ENCODE data around the gene CD109. TPM values are rescaled to one million over a fixed set of nuclear protein-coding genes. Genes with fewer than 3 reads are reported as not detected.

The CD109 gene
- total RNA-seq, 1 donor from 2014 or later: 27.1 TPM

- intact Hi-C loops (cut with micrococcal nuclease): loop anchor here (1.0 to 5.0 kb wide), 4 partner anchors 117 to 1473 kb away; no protein-coding TSS in a partner anchor
These were observed 42.5 kb downstream of the CD109 start for GRCh38 chr6:73738367-73739028.

GRCh38 chr6:73739096-73739495, 43.1 kb downstream of the CD109 start:
- Mint-ChIP-seq H3K27me3 (ENCODE audit: insufficient read depth) (no peaks in the 10 kb centered on the region), H3K9me3 (no peaks in the 10 kb centered on the region), H3K4me1 (ENCODE audit: low read depth) (peaks cover 13% of the 10 kb centered on the region), H3K36me3 (ENCODE audit: low read depth) (peaks cover 17% of the 10 kb centered on the region), H3K4me3 (no peak overlapping the region), H3K27ac (no peak overlapping the region)
- DNase-seq (ENCODE audit: low spot score): no peak
- intact Hi-C loops (cut with micrococcal nuclease): loop anchor here (1.0 to 5.0 kb wide), 4 partner anchors 116 to 1472 kb away; no protein-coding TSS in a partner anchor

More at GRCh38 chr6:73738367-73739028, 42.5 kb downstream of the CD109 start:
- no peak overlapping the region for H3K4me3 Mint-ChIP-seq
- H3K27ac Mint-ChIP-seq: no peak overlapping the region
- peaks cover 18% of the 10 kb centered on the region for H3K4me1 Mint-ChIP-seq (ENCODE audit: low read depth)
- no peaks in the 10 kb centered on the region for H3K9me3 Mint-ChIP-seq
- H3K36me3 Mint-ChIP-seq (ENCODE audit: low read depth): peaks cover 21% of the 10 kb centered on the region
- no peak for DNase-seq (ENCODE audit: low spot score)
- no peaks in the 10 kb centered on the region for H3K27me3 Mint-ChIP-seq (ENCODE audit: insufficient read depth)

GRCh38 chr6:73742433-73742832, 46.4 kb downstream of the CD109 start:
- no peaks in the 10 kb centered on the region for H3K27me3 Mint-ChIP-seq (ENCODE audit: insufficient read depth)

GRCh38 chr6:73743081-73743480, 47.1 kb downstream of the CD109 start:
- no peaks in the 10 kb centered on the region for H3K9me3 Mint-ChIP-seq
- no peak overlapping the region for H3K4me3 Mint-ChIP-seq
- no peak for DNase-seq (ENCODE audit: low spot score)
- H3K27ac Mint-ChIP-seq: no peak overlapping the region
- peaks cover 10% of the 10 kb centered on the region for H3K36me3 Mint-ChIP-seq (ENCODE audit: low read depth)
- no peaks in the 10 kb centered on the region for H3K27me3 Mint-ChIP-seq (ENCODE audit: insufficient read depth)
- intact Hi-C loops (cut with micrococcal nuclease): no loop called here
- H3K4me1 Mint-ChIP-seq (ENCODE audit: low read depth): peaks cover 5% of the 10 kb centered on the region

More at GRCh38 chr6:73742433-73742832, 46.4 kb downstream of the CD109 start:
- Mint-ChIP-seq H3K27ac (no peak overlapping the region), H3K4me1 (ENCODE audit: low read depth) (peaks cover 5% of the 10 kb centered on the region), H3K36me3 (ENCODE audit: low read depth) (peaks cover 10% of the 10 kb centered on the region), H3K4me3 (no peak overlapping the region), H3K9me3 (no peaks in the 10 kb centered on the region)
- no peak for DNase-seq (ENCODE audit: low spot score)
- intact Hi-C loops (cut with micrococcal nuclease): no loop called here

- Mint-ChIP-seq H3K4me1 (ENCODE audit: low read depth) (peaks cover 5% of the 10 kb centered on the region), H3K36me3 (ENCODE audit: low read depth) (peaks cover 10% of the 10 kb centered on the region), H3K27ac (no peak overlapping the region), H3K4me3 (no peak overlapping the region), H3K9me3 (no peaks in the 10 kb centered on the region), H3K27me3 (ENCODE audit: insufficient read depth) (no peaks in the 10 kb centered on the region)
- intact Hi-C loops (cut with micrococcal nuclease): no loop called here
- DNase-seq (ENCODE audit: low spot score): no peak
These were observed 47.6 kb downstream of the CD109 start for GRCh38 chr6:73743556-73743955.

GRCh38 chr6:73746787-73747186, 50.8 kb downstream of the CD109 start:
- no peak for DNase-seq (ENCODE audit: low spot score)
- intact Hi-C loops (cut with micrococcal nuclease): loop anchor here (1.0 to 5.0 kb wide), 2 partner anchors 13 to 41 kb away; no protein-coding TSS in a partner anchor
- Mint-ChIP-seq H3K27ac (no peak overlapping the region), H3K9me3 (no peaks in the 10 kb centered on the region), H3K4me3 (no peak overlapping the region), H3K36me3 (ENCODE audit: low read depth) (peaks cover 3% of the 10 kb centered on the region), H3K4me1 (ENCODE audit: low read depth) (peaks cover 5% of the 10 kb centered on the region), H3K27me3 (ENCODE audit: insufficient read depth) (no peaks in the 10 kb centered on the region)

GRCh38 chr6:73747289-73747688, 51.3 kb downstream of the CD109 start:
- Mint-ChIP-seq H3K9me3 (no peaks in the 10 kb centered on the region), H3K4me3 (no peak overlapping the region), H3K36me3 (ENCODE audit: low read depth) (peaks cover 3% of the 10 kb centered on the region), H3K27ac (no peak overlapping the region), H3K4me1 (ENCODE audit: low read depth) (peaks cover 5% of the 10 kb centered on the region), H3K27me3 (ENCODE audit: insufficient read depth) (no peaks in the 10 kb centered on the region)
- no peak for DNase-seq (ENCODE audit: low spot score)
- intact Hi-C loops (cut with micrococcal nuclease): loop anchor here (1.0 to 5.0 kb wide), 2 partner anchors 14 to 40 kb away; no protein-coding TSS in a partner anchor

- H3K4me3 Mint-ChIP-seq: no peak overlapping the region
- H3K9me3 Mint-ChIP-seq: no peaks in the 10 kb centered on the region
- intact Hi-C loops (cut with micrococcal nuclease): no loop called here
- H3K27ac Mint-ChIP-seq: no peak overlapping the region
- no peaks in the 10 kb centered on the region for H3K27me3 Mint-ChIP-seq (ENCODE audit: insufficient read depth)
- peaks cover 6% of the 10 kb centered on the region for H3K36me3 Mint-ChIP-seq (ENCODE audit: low read depth)
- H3K4me1 Mint-ChIP-seq (ENCODE audit: low read depth): peaks cover 4% of the 10 kb centered on the region
- no peak for DNase-seq (ENCODE audit: low spot score)
These were observed 56.9 kb downstream of the CD109 start for GRCh38 chr6:73752943-73753342.

- H3K27me3 Mint-ChIP-seq (ENCODE audit: insufficient read depth): no peaks in the 10 kb centered on the region
- no peak for DNase-seq (ENCODE audit: low spot score)
- H3K36me3 Mint-ChIP-seq (ENCODE audit: low read depth): peaks cover 51% of the 10 kb centered on the region
- H3K27ac Mint-ChIP-seq: no peak overlapping the region
- H3K4me3 Mint-ChIP-seq: no peak overlapping the region
- H3K4me1 Mint-ChIP-seq (ENCODE audit: low read depth): peaks cover 28% of the 10 kb centered on the region
- H3K9me3 Mint-ChIP-seq: no peaks in the 10 kb centered on the region
- intact Hi-C loops (cut with micrococcal nuclease): no loop called here
These were observed 70.0 kb downstream of the CD109 start for GRCh38 chr6:73766040-73766439.

GRCh38 chr6:73768558-73768957, 72.6 kb downstream of the CD109 start:
- H3K4me1 Mint-ChIP-seq (ENCODE audit: low read depth): peaks cover 28% of the 10 kb centered on the region
- no peaks in the 10 kb centered on the region for H3K9me3 Mint-ChIP-seq
- intact Hi-C loops (cut with micrococcal nuclease): no loop called here
- no peaks in the 10 kb centered on the region for H3K27me3 Mint-ChIP-seq (ENCODE audit: insufficient read depth)
- no peak overlapping the region for H3K4me3 Mint-ChIP-seq
- no peak for DNase-seq (ENCODE audit: low spot score)
- peaks cover 50% of the 10 kb centered on the region for H3K36me3 Mint-ChIP-seq (ENCODE audit: low read depth)
- H3K27ac Mint-ChIP-seq: no peak overlapping the region

GRCh38 chr6:73769976-73770375, 74.0 kb downstream of the CD109 start:
- no peak overlapping the region for H3K4me3 Mint-ChIP-seq
- intact Hi-C loops (cut with micrococcal nuclease): no loop called here

GRCh38 chr6:73774311-73774774, 78.3 kb downstream of the CD109 start:
- DNase-seq (ENCODE audit: low spot score): no peak
- H3K9me3 Mint-ChIP-seq: no peaks in the 10 kb centered on the region
- intact Hi-C loops (cut with micrococcal nuclease): no loop called here
- peaks cover 24% of the 10 kb centered on the region for H3K36me3 Mint-ChIP-seq (ENCODE audit: low read depth)
- H3K4me3 Mint-ChIP-seq: no peak overlapping the region
- H3K27me3 Mint-ChIP-seq (ENCODE audit: insufficient read depth): no peaks in the 10 kb centered on the region
- peaks cover 19% of the 10 kb centered on the region for H3K4me1 Mint-ChIP-seq (ENCODE audit: low read depth)
- no peak overlapping the region for H3K27ac Mint-ChIP-seq

More at GRCh38 chr6:73769976-73770375, 74.0 kb downstream of the CD109 start:
- H3K27ac Mint-ChIP-seq: peak overlapping the region; percentile 5
- H3K4me1 Mint-ChIP-seq (ENCODE audit: low read depth): peaks cover 33% of the 10 kb centered on the region
- no peaks in the 10 kb centered on the region for H3K27me3 Mint-ChIP-seq (ENCODE audit: insufficient read depth)
- peaks cover 43% of the 10 kb centered on the region for H3K36me3 Mint-ChIP-seq (ENCODE audit: low read depth)
- H3K9me3 Mint-ChIP-seq: no peaks in the 10 kb centered on the region
- no peak for DNase-seq (ENCODE audit: low spot score)

- no peak for DNase-seq (ENCODE audit: low spot score)
- Mint-ChIP-seq H3K4me3 (no peak overlapping the region), H3K27ac (no peak overlapping the region), H3K27me3 (ENCODE audit: insufficient read depth) (no peaks in the 10 kb centered on the region), H3K36me3 (ENCODE audit: low read depth) (peaks cover 14% of the 10 kb centered on the region), H3K9me3 (no peaks in the 10 kb centered on the region), H3K4me1 (ENCODE audit: low read depth) (no peaks in the 10 kb centered on the region)
- intact Hi-C loops (cut with micrococcal nuclease): no loop called here
These were observed 83.9 kb downstream of the CD109 start for GRCh38 chr6:73779943-73780342.
